HUES6 (cell line): ENCODE results near the gene SUCLG2.
A peak's percentile ranks its signal among the peaks of the same experiment; 100 is the strongest.

ENCODE experiments used
- H3K27ac ChIP-seq: 2 replicates; pipeline ENCODE4 v1.7.0; 2013; ENCODE audit warnings: low read depth, mild to moderate bottlenecking, low read length, inconsistent platforms
- H3K27me3 ChIP-seq: 2 replicates; pipeline ENCODE4 v1.6.1; 2013; ENCODE audit warnings: low read length; ENCODE audit not compliant: control insufficient read depth, insufficient read depth
- H3K36me3 ChIP-seq: 2 replicates; pipeline ENCODE4 v1.6.1; 2013; ENCODE audit warnings: low read length; ENCODE audit not compliant: control insufficient read depth, insufficient read depth
- H3K4me1 ChIP-seq: 2 replicates; pipeline ENCODE4 v1.6.1; 2013; ENCODE audit warnings: low read length; ENCODE audit not compliant: control insufficient read depth, insufficient read depth
- H3K4me3 ChIP-seq: 2 replicates; pipeline ENCODE4 v1.5.1; 2013; ENCODE audit warnings: low read depth, low read length
- H3K9ac ChIP-seq: one replicate; pipeline ENCODE4 v1.6.1; 2013; ENCODE audit warnings: mild to moderate bottlenecking, low read length
- H3K9me3 ChIP-seq: 2 replicates; pipeline ENCODE4 v1.6.1; 2013; ENCODE audit warnings: low read depth, low read length; ENCODE audit not compliant: control insufficient read depth, insufficient read depth

The SUCLG2 gene

GRCh38 chr3:67654099-67654843, at the start of gene SUCLG2:
SUCLG2 (minus strand) TSS chr3:67654612; CDS start chr3:67654586, 26 bp downstream.
- peak within 1 kb of the TSS; percentile 91 for H3K27ac ChIP-seq
- H3K4me3 ChIP-seq = peak within 1 kb of the TSS; percentile 64
- H3K9ac ChIP-seq = peak within 1 kb of the TSS; percentile 86
- no peaks in the 10 kb centered on the region for H3K36me3 ChIP-seq
- no peaks in the 10 kb centered on the region; the same call in 1 of the 2 replicates for H3K9me3 ChIP-seq
- H3K27me3 ChIP-seq = no peaks in the 10 kb centered on the region
- H3K4me1 ChIP-seq = peaks cover 12% of the 10 kb centered on the region

GRCh38 chr3:67700596-67700995, 46.2 kb upstream of the SUCLG2 start:
- H3K4me1 ChIP-seq = peaks cover 21% of the 10 kb centered on the region
- H3K9me3 ChIP-seq = peaks cover 2% of the 10 kb centered on the region; the same call in 1 of the 2 replicates
- H3K27me3 ChIP-seq = no peaks in the 10 kb centered on the region
- H3K36me3 ChIP-seq = no peaks in the 10 kb centered on the region
- no peak overlapping the region for H3K9ac ChIP-seq
- no peak overlapping the region for H3K27ac ChIP-seq
- H3K4me3 ChIP-seq = no peak overlapping the region

- Histone ChIP-seq H3K9ac (no peak overlapping the region), H3K27me3 (no peaks in the 10 kb centered on the region), H3K36me3 (no peaks in the 10 kb centered on the region), H3K4me1 (peaks cover 21% of the 10 kb centered on the region), H3K27ac (no peak overlapping the region), H3K9me3 (peaks cover 7% of the 10 kb centered on the region), H3K4me3 (no peak overlapping the region)
Measured at GRCh38 chr3:67699882-67700281, 45.5 kb upstream of the SUCLG2 start.

- Histone ChIP-seq H3K27ac (no peak overlapping the region), H3K9me3 (peaks cover 12% of the 10 kb centered on the region), H3K4me1 (peaks cover 10% of the 10 kb centered on the region), H3K36me3 (no peaks in the 10 kb centered on the region), H3K9ac (no peak overlapping the region), H3K4me3 (no peak overlapping the region), H3K27me3 (no peaks in the 10 kb centered on the region)
Measured at GRCh38 chr3:67692621-67693020, 38.2 kb upstream of the SUCLG2 start.

- H3K4me3 ChIP-seq = no peak overlapping the region
- H3K27me3 ChIP-seq = no peaks in the 10 kb centered on the region
- H3K9ac ChIP-seq = no peak overlapping the region
- no peak overlapping the region for H3K27ac ChIP-seq
- H3K4me1 ChIP-seq = peaks cover 4% of the 10 kb centered on the region
- peaks cover 12% of the 10 kb centered on the region for H3K9me3 ChIP-seq
- H3K36me3 ChIP-seq = no peaks in the 10 kb centered on the region
Measured at GRCh38 chr3:67691926-67692325, 37.5 kb upstream of the SUCLG2 start.

- Histone ChIP-seq H3K27me3 (no peaks in the 10 kb centered on the region), H3K4me3 (no peak overlapping the region), H3K9me3 (peaks cover 12% of the 10 kb centered on the region), H3K36me3 (no peaks in the 10 kb centered on the region), H3K27ac (no peak overlapping the region), H3K4me1 (peaks cover 4% of the 10 kb centered on the region; the same call in 1 of the 2 replicates), H3K9ac (no peak overlapping the region)
Measured at GRCh38 chr3:67691207-67691606, 36.8 kb upstream of the SUCLG2 start.

GRCh38 chr3:67689806-67690205, 35.4 kb upstream of the SUCLG2 start:
- H3K9me3 ChIP-seq = peaks cover 4% of the 10 kb centered on the region; the same call in 1 of the 2 replicates
- H3K9ac ChIP-seq = no peak overlapping the region
- no peaks in the 10 kb centered on the region for H3K27me3 ChIP-seq

GRCh38 chr3:67688231-67688630, 33.8 kb upstream of the SUCLG2 start:
- H3K4me3 ChIP-seq = no peak overlapping the region
- no peak overlapping the region for H3K27ac ChIP-seq
- peaks cover 4% of the 10 kb centered on the region; the same call in 1 of the 2 replicates for H3K4me1 ChIP-seq
- H3K36me3 ChIP-seq = no peaks in the 10 kb centered on the region
- no peak overlapping the region for H3K9ac ChIP-seq
- H3K9me3 ChIP-seq = no peaks in the 10 kb centered on the region
- H3K27me3 ChIP-seq = no peaks in the 10 kb centered on the region

More at GRCh38 chr3:67689806-67690205, 35.4 kb upstream of the SUCLG2 start:
- Histone ChIP-seq H3K27ac (no peak overlapping the region), H3K36me3 (no peaks in the 10 kb centered on the region), H3K4me3 (no peak overlapping the region), H3K4me1 (peaks cover 4% of the 10 kb centered on the region; the same call in 1 of the 2 replicates)

GRCh38 chr3:67686069-67686468, 31.7 kb upstream of the SUCLG2 start:
- Histone ChIP-seq H3K4me1 (no peaks in the 10 kb centered on the region), H3K36me3 (no peaks in the 10 kb centered on the region), H3K9ac (no peak overlapping the region), H3K27me3 (no peaks in the 10 kb centered on the region), H3K9me3 (no peaks in the 10 kb centered on the region), H3K27ac (no peak overlapping the region), H3K4me3 (no peak overlapping the region)

GRCh38 chr3:67685499-67685898, 31.1 kb upstream of the SUCLG2 start:
- Histone ChIP-seq H3K4me3 (no peak overlapping the region), H3K9me3 (no peaks in the 10 kb centered on the region), H3K27ac (no peak overlapping the region), H3K4me1 (no peaks in the 10 kb centered on the region), H3K36me3 (no peaks in the 10 kb centered on the region), H3K9ac (no peak overlapping the region), H3K27me3 (no peaks in the 10 kb centered on the region)

GRCh38 chr3:67684211-67684610, 29.8 kb upstream of the SUCLG2 start:
- Histone ChIP-seq H3K36me3 (no peaks in the 10 kb centered on the region), H3K9me3 (no peaks in the 10 kb centered on the region), H3K27me3 (no peaks in the 10 kb centered on the region), H3K4me1 (no peaks in the 10 kb centered on the region), H3K4me3 (no peak overlapping the region), H3K9ac (no peak overlapping the region), H3K27ac (no peak overlapping the region)
